HepG2 (cell line): ENCODE results near the gene CIBAR2. TPM values are rescaled to one million over a fixed set of nuclear protein-coding genes. Genes with fewer than 3 reads are reported as not detected.
A peak's percentile ranks its signal among the peaks of the same experiment; 100 is the strongest.

Source experiments
- ATF1 ChIP-seq: IDR thresholded peaks from 2 replicates; pipeline ENCODE4 v1.6.1; 2016; ENCODE audit warnings: mild to moderate bottlenecking, control low read depth
- CBX5 ChIP-seq: sonication (generic); formaldehyde crosslinking; IDR thresholded peaks from 2 replicates; pipeline ENCODE4 v1.4.0; 2020; ENCODE audit warnings: missing genetic modification reagents, borderline replicate concordance
- E2F5 ChIP-seq: sonication (generic); formaldehyde crosslinking; conservative IDR thresholded peaks from 2 replicates; pipeline ENCODE4 v1.4.0; 2020; ENCODE audit warnings: missing genetic modification reagents
- GZF1 ChIP-seq: sonication (generic); formaldehyde crosslinking; IDR thresholded peaks from 2 replicates; pipeline ENCODE4 v1.5.1; 2020; ENCODE audit warnings: mild to moderate bottlenecking, missing genetic modification reagents
- HOXA7 ChIP-seq: sonication (generic); formaldehyde crosslinking; IDR thresholded peaks from 2 replicates; pipeline ENCODE4 v1.8.1; 2022; ENCODE audit warnings: mild to moderate bottlenecking, missing genetic modification reagents, moderate library complexity
- JUNB ChIP-seq: sonication (generic); formaldehyde crosslinking; IDR thresholded peaks from 2 replicates; pipeline ENCODE4 v1.8.0; 2022; ENCODE audit warnings: missing genetic modification reagents, mild to moderate bottlenecking, borderline replicate concordance
- MBNL3 ChIP-seq: fragments of 250-450 bp; sonication (Bioruptor Pico); conservative IDR thresholded peaks from 2 replicates; pipeline ENCODE4 v1.8.0; 2022; ENCODE audit warnings: mild to moderate bottlenecking, inconsistent platforms
- MNT ChIP-seq: fragments of 450-650 bp; IDR thresholded peaks from 2 replicates; pipeline ENCODE4 v1.6.1; 2016
- NCOA1 ChIP-seq: sonication (generic); formaldehyde crosslinking; IDR thresholded peaks from 2 replicates; pipeline ENCODE4 v1.9.0; 2021; ENCODE audit warnings: missing genetic modification reagents
- SP5 ChIP-seq: IDR thresholded peaks from 2 replicates; pipeline ENCODE4 v1.6.1; 2016; ENCODE audit warnings: low read depth, borderline replicate concordance
- YEATS2 ChIP-seq: sonication (generic); formaldehyde crosslinking; IDR thresholded peaks from 2 replicates; pipeline ENCODE4 v1.4.0; 2020; ENCODE audit warnings: missing genetic modification reagents, borderline replicate concordance
- ZBTB8A ChIP-seq: sonication (generic); formaldehyde crosslinking; IDR thresholded peaks from 2 replicates; pipeline ENCODE4 v1.4.0; 2020; ENCODE audit warnings: mild to moderate bottlenecking, low read depth, missing genetic modification reagents, borderline replicate concordance
- ZNF432 ChIP-seq: sonication (generic); formaldehyde crosslinking; IDR thresholded peaks from 2 replicates; pipeline ENCODE4 v1.5.0; 2020; ENCODE audit warnings: missing genetic modification reagents, mild to moderate bottlenecking, borderline replicate concordance
- ZNF512B ChIP-seq: sonication (generic); formaldehyde crosslinking; IDR thresholded peaks from 2 replicates; pipeline ENCODE4 v1.5.1; 2020; ENCODE audit warnings: missing genetic modification reagents, mild to moderate bottlenecking, borderline replicate concordance
- ZNF704 ChIP-seq: sonication (generic); formaldehyde crosslinking; IDR thresholded peaks from 2 replicates; pipeline ENCODE4 v1.8.1; 2023; ENCODE audit warnings: mild to moderate bottlenecking, inconsistent platforms, moderate library complexity, missing genetic modification reagents, borderline replicate concordance
- polyA plus RNA-seq, 8 experiments: library from polyadenylated mRNA; depleted of rRNA in 3 of 8; stranded (reverse) in 7 of 8; unstranded in 1 of 8; fragments of >200 nt; fragmentation: Illumina TruSeq in 4 of 8; extraction: Trizol in 4 of 8; gene quantifications; 2 replicates each; pipeline versions ENCODE4 v1.2.1 to v1.2.3, GENCODE V29; 2011 to 2016; ENCODE audit warnings: low read depth in 4 of 8, missing spikeins in 1 of 8, mixed read lengths in 1 of 8; ENCODE audit not compliant: insufficient read depth in 1 of 8
- total RNA-seq, 5 experiments: library from RNA; depleted of rRNA; stranded (reverse); fragments of >200 nt; fragmentation: Illumina TruSeq; extraction: Trizol; gene quantifications; 2 replicates each; pipeline ENCODE4 v1.2.3, GENCODE V29; 2016; ENCODE audit warnings: low read depth in 1 of 5
- TF ChIP-seq, protein P1 (sequence below): sonication (generic); formaldehyde crosslinking; IDR thresholded peaks from 2 replicates; pipeline ENCODE4 v1.4.0; 2020; ENCODE audit warnings: missing genetic modification reagents, borderline replicate concordance

The CIBAR2 gene
- total and polyA plus RNA-seq, 2 of the 13 experiments (the other 11 are each of a cell fraction or from before 2014, with no cell fraction given), result not detected

DNA sequence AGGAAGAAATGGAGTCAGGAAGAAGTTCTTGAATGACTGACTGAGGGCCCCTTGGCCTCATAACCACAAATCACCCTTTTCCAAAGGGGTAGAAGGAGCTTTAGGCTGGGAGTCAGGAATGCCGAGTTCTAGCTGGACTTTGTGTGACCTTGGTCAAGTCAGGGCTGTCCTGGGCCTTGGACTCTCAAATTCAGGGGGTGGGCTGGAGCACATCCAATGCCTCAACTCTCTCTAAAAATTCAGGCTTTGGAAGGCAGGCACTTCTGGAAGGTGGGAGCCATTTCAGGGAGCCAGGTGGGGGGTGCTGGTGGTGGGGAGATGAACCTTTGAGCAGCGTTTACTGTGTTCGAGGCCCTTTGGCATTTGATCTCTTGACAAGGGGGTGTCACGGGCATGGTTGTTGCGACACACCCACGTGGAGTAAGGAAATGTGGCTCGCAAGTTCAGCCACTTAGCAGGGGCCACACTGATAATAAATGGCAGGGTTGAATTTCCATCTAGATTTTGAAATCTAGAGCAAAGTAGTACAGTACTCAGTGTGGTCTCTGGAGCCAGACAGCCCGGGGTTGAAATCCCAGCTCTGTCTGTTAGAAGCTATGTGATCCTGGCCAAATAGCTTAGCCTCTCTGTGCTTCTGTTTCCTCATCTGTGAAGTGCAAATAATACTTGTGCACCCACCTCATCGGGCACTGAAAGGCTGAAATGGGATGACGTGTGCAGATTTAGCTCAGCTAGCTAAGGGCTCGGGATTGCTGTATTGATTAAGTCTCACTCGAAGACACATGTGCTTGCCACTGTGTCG lies 47.1 kb upstream of the CIBAR2 start (continued):
- TF ChIP-seq JUNB (CRISPR knock-in tag) (no peak), SP5 (CRISPR knock-in tag) (no peak), MBNL3 (CRISPR knock-in tag) (no peak), ZNF704 (CRISPR knock-in tag) (0 out of 2 replicates have a peak, but pooled peaks have one; percentile 17), YEATS2 (CRISPR knock-in tag) (no peak; the same call in 1 of the 2 replicates), GZF1 (CRISPR knock-in tag) (no peak; the same call in 1 of the 2 replicates), ZNF512B (CRISPR knock-in tag) (no peak; the same call in 1 of the 2 replicates), NCOA1 (no peak), ZBTB8A (CRISPR knock-in tag) (no peak), ZNF432 (CRISPR knock-in tag) (no peak), HOXA7 (CRISPR knock-in tag) (no peak), E2F5 (CRISPR knock-in tag) (no peak), CBX5 (CRISPR knock-in tag) (peak; percentile 23; the same call in 1 of the 2 replicates), ATF1 (CRISPR knock-in tag) (no peak), MNT (peak; percentile 62)
- TF ChIP-seq, protein P1, sequence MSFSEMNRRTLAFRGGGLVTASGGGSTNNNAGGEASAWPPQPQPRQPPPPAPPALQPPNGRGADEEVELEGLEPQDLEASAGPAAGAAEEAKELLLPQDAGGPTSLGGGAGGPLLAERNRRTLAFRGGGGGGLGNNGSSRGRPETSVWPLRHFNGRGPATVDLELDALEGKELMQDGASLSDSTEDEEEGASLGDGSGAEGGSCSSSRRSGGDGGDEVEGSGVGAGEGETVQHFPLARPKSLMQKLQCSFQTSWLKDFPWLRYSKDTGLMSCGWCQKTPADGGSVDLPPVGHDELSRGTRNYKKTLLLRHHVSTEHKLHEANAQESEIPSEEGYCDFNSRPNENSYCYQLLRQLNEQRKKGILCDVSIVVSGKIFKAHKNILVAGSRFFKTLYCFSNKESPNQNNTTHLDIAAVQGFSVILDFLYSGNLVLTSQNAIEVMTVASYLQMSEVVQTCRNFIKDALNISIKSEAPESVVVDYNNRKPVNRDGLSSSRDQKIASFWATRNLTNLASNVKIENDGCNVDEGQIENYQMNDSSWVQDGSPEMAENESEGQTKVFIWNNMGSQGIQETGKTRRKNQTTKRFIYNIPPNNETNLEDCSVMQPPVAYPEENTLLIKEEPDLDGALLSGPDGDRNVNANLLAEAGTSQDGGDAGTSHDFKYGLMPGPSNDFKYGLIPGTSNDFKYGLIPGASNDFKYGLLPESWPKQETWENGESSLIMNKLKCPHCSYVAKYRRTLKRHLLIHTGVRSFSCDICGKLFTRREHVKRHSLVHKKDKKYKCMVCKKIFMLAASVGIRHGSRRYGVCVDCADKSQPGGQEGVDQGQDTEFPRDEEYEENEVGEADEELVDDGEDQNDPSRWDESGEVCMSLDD (CRISPR knock-in tag), result peak; percentile 92; the same call in 1 of the 2 replicates
